CD14-positive monocyte (primary cell): ENCODE measurements around the gene FAM53B. TPM values are rescaled to one million over a fixed set of nuclear protein-coding genes. Genes with fewer than 3 reads are reported as not detected.

Experiments
- DNase-seq, 3 donors: peaks; one replicate each; pipeline ENCODE4 v3.0.0-alpha.2; 2011 to 2022
- H2AFZ ChIP-seq: 2 replicates; pipeline ENCODE4 v1.6.0; 2012; ENCODE audit warnings: mild to moderate bottlenecking, low read depth, low read length, inconsistent platforms; ENCODE audit not compliant: insufficient read depth, poor library complexity, severe bottlenecking
- H3K27ac ChIP-seq, 2 donors: 1 replicate in 1 of 2; 2 replicates in 1 of 2; pipeline ENCODE4 v1.5.1; 2012 to 2013; ENCODE audit warnings: low read length in 2 of 2, control low read depth in 1 of 2, inconsistent platforms in 1 of 2, low read depth in 1 of 2, mild to moderate bottlenecking in 1 of 2
- H3K27me3 ChIP-seq, 2 donors: one replicate each; pipeline versions ENCODE4 v1.6.0 to v1.6.1; 2011 to 2013; ENCODE audit warnings: low read length in 2 of 2; ENCODE audit not compliant: control insufficient read depth in 2 of 2, insufficient read depth in 2 of 2
- H3K36me3 ChIP-seq, 2 donors: replicated peaks in 1 of 2; 1 replicate in 1 of 2; 2 replicates in 1 of 2; pipeline versions ENCODE4 v1.5.1 to v1.6.1; 2012 to 2013; ENCODE audit warnings: low read length in 2 of 2, control low read depth in 1 of 2, inconsistent platforms in 1 of 2, mild to moderate bottlenecking in 1 of 2; ENCODE audit not compliant: insufficient read depth in 2 of 2, control insufficient read depth in 1 of 2
- H3K4me1 ChIP-seq, 2 donors: 1 replicate in 1 of 2; 2 replicates in 1 of 2; pipeline versions ENCODE4 v1.5.1 to v1.6.1; 2012 to 2013; ENCODE audit warnings: low read length in 2 of 2, control low read depth in 1 of 2, inconsistent platforms in 1 of 2, mild to moderate bottlenecking in 1 of 2, moderate library complexity in 1 of 2; ENCODE audit not compliant: insufficient read depth in 2 of 2, control insufficient read depth in 1 of 2
- H3K4me2 ChIP-seq: replicated peaks from 2 replicates; pipeline ENCODE3; 2012; ENCODE audit warnings: low read length, moderate library complexity, mild to moderate bottlenecking; ENCODE audit not compliant: poor library complexity, severe bottlenecking; ENCODE audit errors: extremely low read depth
- H3K4me3 ChIP-seq, 3 experiments: fragments of 200-600 bp in 1 of 3; sonication (generic) in 1 of 3; replicated peaks in 1 of 3; 1 replicate in 2 of 3; 2 replicates in 1 of 3; pipeline ENCODE4 v1.5.1; 2011 to 2013; ENCODE audit warnings: low read length in 3 of 3, mild to moderate bottlenecking in 3 of 3, control low read depth in 2 of 3, low read depth in 2 of 3, inconsistent platforms in 1 of 3, moderate library complexity in 1 of 3
- H3K79me2 ChIP-seq: 2 replicates; pipeline ENCODE4 v1.6.0; 2012; ENCODE audit warnings: mild to moderate bottlenecking, control low read depth, inconsistent platforms, low read length, moderate library complexity; ENCODE audit not compliant: insufficient read depth
- H3K9ac ChIP-seq: 2 replicates; pipeline ENCODE4 v1.6.0; 2017; ENCODE audit warnings: low read length, mild to moderate bottlenecking; ENCODE audit not compliant: insufficient read depth, poor library complexity, severe bottlenecking
- H3K9me3 ChIP-seq, 2 donors: replicated peaks in 1 of 2; 1 replicate in 1 of 2; 2 replicates in 1 of 2; pipeline versions ENCODE4 v1.5.1 to v1.6.1; 2012 to 2013; ENCODE audit warnings: low read length in 2 of 2, control low read depth in 1 of 2; ENCODE audit not compliant: control insufficient read depth in 1 of 2, insufficient read depth in 1 of 2
- H4K20me1 ChIP-seq: 2 replicates; pipeline ENCODE4 v1.6.0; 2012; ENCODE audit warnings: mild to moderate bottlenecking, low read length, control low read depth, moderate library complexity; ENCODE audit not compliant: insufficient read depth
- H3K27ac Mint-ChIP-seq, 7 donors: one replicate each; pipeline ENCODE4 v1.8.0; 2020; ENCODE audit warnings: mild to moderate bottlenecking in 7 of 7, mixed read lengths in 7 of 7, moderate library complexity in 6 of 7, inconsistent platforms in 2 of 7
- H3K27me3 Mint-ChIP-seq, 3 donors: one replicate each; pipeline ENCODE4 v1.8.0; 2021 to 2022; ENCODE audit warnings: low read depth in 3 of 3, mild to moderate bottlenecking in 3 of 3, mixed read lengths in 3 of 3, moderate library complexity in 3 of 3, inconsistent platforms in 1 of 3
- H3K36me3 Mint-ChIP-seq, 2 donors: one replicate each; pipeline ENCODE4 v1.8.0; 2020; ENCODE audit warnings: mixed read lengths in 2 of 2, inconsistent platforms in 1 of 2, mild to moderate bottlenecking in 1 of 2
- H3K4me1 Mint-ChIP-seq: one replicate; pipeline ENCODE4 v1.8.0; 2020; ENCODE audit warnings: mild to moderate bottlenecking, mixed read lengths
- H3K4me3 Mint-ChIP-seq, 2 donors: one replicate each; pipeline ENCODE4 v1.8.0; 2020; ENCODE audit warnings: mild to moderate bottlenecking in 2 of 2, mixed read lengths in 2 of 2, moderate library complexity in 1 of 2
- H3K9me3 Mint-ChIP-seq, 7 donors: one replicate each; pipeline ENCODE4 v1.8.0; 2020 to 2022; ENCODE audit warnings: mixed read lengths in 7 of 7, mild to moderate bottlenecking in 6 of 7, moderate library complexity in 6 of 7, inconsistent platforms in 2 of 7
- WGBS: methylation state at CpG from one replicate; pipeline ENCODE4 v1.1.5; 2013; ENCODE audit warnings: missing lambda C conversion rate; ENCODE audit not compliant: insufficient coverage; 5-methylcytosine and 5-hydroxymethylcytosine counted together
- intact Hi-C, 2 donors: fragments of 100-400 bp; cut with micrococcal nuclease; formaldehyde crosslinking; loops; one replicate each; pipeline versions ENCODE4 v1.15.0 to v1.15.1; 2023
- polyA plus RNA-seq, 3 donors: library from polyadenylated mRNA; depleted of rRNA in 1 of 3; unstranded in 2 of 3; stranded (reverse) in 1 of 3; fragments of 300-500 nt in 2 of 3; fragments of >200 nt in 1 of 3; fragmentation: Illumina TruSeq in 2 of 3; gene quantifications; 1 replicate in 2 of 3; 2 replicates in 1 of 3; pipeline ENCODE4 v1.2.3, GENCODE V29; 2012 to 2021
- TF ChIP-seq, protein P1 (sequence below): fragments of 200-600 bp; IDR thresholded peaks from one replicate; pipeline ENCODE4 v1.8.0; 2022; ENCODE audit warnings: antibody characterized with exemption, mild to moderate bottlenecking

Gene FAM53B
- polyA plus RNA-seq, 3 donors = 5.8 to 23.3 (median 12.6) TPM

DNA sequence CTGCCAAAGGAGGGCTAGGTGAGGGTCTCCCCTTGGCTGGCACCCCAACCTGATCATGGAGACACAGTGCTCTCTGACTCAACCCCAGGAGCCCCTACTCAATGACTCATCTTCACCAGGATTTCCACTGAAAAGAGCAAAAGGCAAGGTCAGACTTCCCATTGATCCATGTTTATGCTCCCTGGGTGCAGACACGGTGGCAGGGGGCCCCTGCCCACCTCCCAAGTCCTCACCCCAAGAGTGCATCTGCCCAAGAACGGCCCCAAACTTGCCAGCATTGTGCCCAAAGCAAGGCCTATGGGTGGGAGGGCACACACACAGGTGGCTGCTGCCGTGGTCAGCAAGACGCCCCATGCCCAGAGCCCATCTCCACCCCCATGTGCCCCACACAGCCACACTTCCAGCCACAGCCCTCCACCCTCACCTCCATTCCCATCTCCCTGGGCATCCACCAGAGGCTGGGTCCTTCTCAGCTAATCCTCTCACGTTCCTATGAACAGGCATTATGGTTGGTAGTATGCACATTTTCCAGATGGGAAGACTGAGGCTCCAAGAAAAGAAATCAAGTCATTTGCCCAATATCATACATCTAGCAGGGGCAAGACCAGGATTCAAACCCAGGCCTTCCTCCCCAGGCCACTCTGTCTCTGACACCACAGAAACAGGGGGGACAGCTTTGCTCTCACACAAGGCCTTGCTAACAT, 31.3 kb downstream of the FAM53B start:
- peaks cover 6 to 12% of the 10 kb centered on the region in 2 donors for H3K36me3 ChIP-seq
- peaks cover 44 to 53% of the 10 kb centered on the region in 2 donors for H3K4me1 ChIP-seq
- H3K4me3 Mint-ChIP-seq = no peak overlapping the region
- no peak overlapping the region for H3K9ac ChIP-seq
- TF ChIP-seq, protein P1, sequence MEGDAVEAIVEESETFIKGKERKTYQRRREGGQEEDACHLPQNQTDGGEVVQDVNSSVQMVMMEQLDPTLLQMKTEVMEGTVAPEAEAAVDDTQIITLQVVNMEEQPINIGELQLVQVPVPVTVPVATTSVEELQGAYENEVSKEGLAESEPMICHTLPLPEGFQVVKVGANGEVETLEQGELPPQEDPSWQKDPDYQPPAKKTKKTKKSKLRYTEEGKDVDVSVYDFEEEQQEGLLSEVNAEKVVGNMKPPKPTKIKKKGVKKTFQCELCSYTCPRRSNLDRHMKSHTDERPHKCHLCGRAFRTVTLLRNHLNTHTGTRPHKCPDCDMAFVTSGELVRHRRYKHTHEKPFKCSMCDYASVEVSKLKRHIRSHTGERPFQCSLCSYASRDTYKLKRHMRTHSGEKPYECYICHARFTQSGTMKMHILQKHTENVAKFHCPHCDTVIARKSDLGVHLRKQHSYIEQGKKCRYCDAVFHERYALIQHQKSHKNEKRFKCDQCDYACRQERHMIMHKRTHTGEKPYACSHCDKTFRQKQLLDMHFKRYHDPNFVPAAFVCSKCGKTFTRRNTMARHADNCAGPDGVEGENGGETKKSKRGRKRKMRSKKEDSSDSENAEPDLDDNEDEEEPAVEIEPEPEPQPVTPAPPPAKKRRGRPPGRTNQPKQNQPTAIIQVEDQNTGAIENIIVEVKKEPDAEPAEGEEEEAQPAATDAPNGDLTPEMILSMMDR = no peak
- peak in 1 of 3 donors; percentile 33 for DNase-seq
- no peak overlapping the region for H2AFZ ChIP-seq
- WGBS = 100% methylated on average over 4 of the region's 5 CpGs
- no peak overlapping the region for H3K4me2 ChIP-seq
- intact Hi-C loops = no loop called here
- H3K4me1 Mint-ChIP-seq = peaks cover 70% of the 10 kb centered on the region
- no peak overlapping the region for H3K4me3 ChIP-seq
- H4K20me1 ChIP-seq = peaks cover 100% of the 10 kb centered on the region
- H3K9me3 Mint-ChIP-seq = no peaks in the 10 kb centered on the region
- peak overlapping the region in 1 of 2 donors; percentile 37 for H3K27ac ChIP-seq
- H3K36me3 Mint-ChIP-seq = peaks cover 42 to 49% of the 10 kb centered on the region in 2 donors
- H3K27me3 Mint-ChIP-seq = peaks cover 0 to 3% (median 0%) of the 10 kb centered on the region in 3 donors
- peaks cover 99% of the 10 kb centered on the region for H3K79me2 ChIP-seq
- H3K27me3 ChIP-seq = no peaks in the 10 kb centered on the region
- no peaks in the 10 kb centered on the region for H3K9me3 ChIP-seq
- H3K27ac Mint-ChIP-seq = peak overlapping the region in 5 of 7 donors; percentile 27 to 91 (median 61)

- H3K4me3 Mint-ChIP-seq = no peak overlapping the region
- WGBS = 64% methylated on average over 2 of the region's 7 CpGs
Measured at GRCh38 chr10:124711145-124711544, 33.0 kb downstream of the FAM53B start.

More at GRCh38 chr10:124711145-124711544, 33.0 kb downstream of the FAM53B start:
- H2AFZ ChIP-seq = no peak overlapping the region
- peaks cover 0 to 1% (median 0%) of the 10 kb centered on the region in 3 donors for H3K27me3 Mint-ChIP-seq
- H3K4me2 ChIP-seq = no peak overlapping the region
- peaks cover 70% of the 10 kb centered on the region for H3K4me1 Mint-ChIP-seq
- peaks cover 99% of the 10 kb centered on the region for H3K79me2 ChIP-seq
- H3K27me3 ChIP-seq = no peaks in the 10 kb centered on the region
- no peak for DNase-seq
- no peaks in the 10 kb centered on the region for H3K9me3 ChIP-seq
- intact Hi-C loops = no loop called here
- no peaks in the 10 kb centered on the region for H3K9me3 Mint-ChIP-seq
- peaks cover 31 to 41% of the 10 kb centered on the region in 2 donors for H3K36me3 Mint-ChIP-seq
- peak overlapping the region in 1 of 2 donors; percentile 77 for H3K27ac ChIP-seq
- no peak overlapping the region for H3K9ac ChIP-seq
- no peak overlapping the region for H3K4me3 ChIP-seq
- peaks cover 49 to 60% of the 10 kb centered on the region in 2 donors for H3K4me1 ChIP-seq
- peak overlapping the region in 3 of 7 donors; percentile 68 to 92 (median 84) for H3K27ac Mint-ChIP-seq
- H4K20me1 ChIP-seq = peaks cover 100% of the 10 kb centered on the region
- TF ChIP-seq, protein P1 = no peak
- peaks cover 12 to 18% of the 10 kb centered on the region in 2 donors for H3K36me3 ChIP-seq
